Measurements from ENCODE around the gene KIF2C.
"Not testable (repeated sequence)": the region's sequence is repeated elsewhere in the genome, so short reads cannot be mapped to it uniquely, and the experiment has no call there.

KIF2C gene

GRCh38 chr1:44799770-44800584 is 60.3 kb downstream of the KIF2C start, which contains the start of gene PLK3:
Gene PLK3, plus strand, starts transcription at chr1:44800377. Its CDS starts 87 bp downstream, at chr1:44800464.
- peak; percentile 93 for DNase-seq

DNA sequence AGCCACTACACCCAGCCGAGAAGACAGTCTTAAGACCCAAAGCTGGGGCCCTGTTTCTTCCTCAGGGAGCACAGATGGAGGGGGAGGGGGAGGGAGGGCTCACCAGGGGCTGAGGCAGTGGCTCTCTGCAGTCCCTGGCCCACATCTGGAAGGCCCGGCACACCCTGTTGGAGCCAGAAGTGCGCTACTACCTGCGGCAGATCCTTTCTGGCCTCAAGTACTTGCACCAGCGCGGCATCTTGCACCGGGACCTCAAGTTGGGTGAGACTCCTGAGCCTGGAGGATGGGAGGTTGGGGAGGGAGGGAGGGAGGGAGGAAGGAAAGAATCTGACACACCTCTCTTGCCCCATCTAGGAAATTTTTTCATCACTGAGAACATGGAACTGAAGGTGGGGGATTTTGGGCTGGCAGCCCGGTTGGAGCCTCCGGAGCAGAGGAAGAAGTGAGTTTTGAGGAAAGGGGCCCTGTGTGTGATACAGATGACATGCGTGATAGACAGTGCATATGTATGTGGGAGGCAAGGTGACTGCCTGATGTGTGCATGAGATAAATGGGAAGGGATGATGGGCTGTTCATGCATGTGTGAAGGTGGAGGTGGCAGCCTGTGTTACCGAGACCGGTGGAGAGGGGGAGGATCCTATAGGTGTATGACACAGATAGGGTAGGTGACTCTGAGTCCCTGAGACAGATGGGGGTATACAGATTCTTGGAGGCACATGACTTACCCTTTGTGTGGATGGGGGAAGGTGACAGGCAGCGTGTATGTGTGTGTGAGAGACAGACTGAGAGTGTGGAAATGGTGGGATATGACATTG is 62.1 kb downstream of the KIF2C start:
- DNase-seq = no peak

DNA sequence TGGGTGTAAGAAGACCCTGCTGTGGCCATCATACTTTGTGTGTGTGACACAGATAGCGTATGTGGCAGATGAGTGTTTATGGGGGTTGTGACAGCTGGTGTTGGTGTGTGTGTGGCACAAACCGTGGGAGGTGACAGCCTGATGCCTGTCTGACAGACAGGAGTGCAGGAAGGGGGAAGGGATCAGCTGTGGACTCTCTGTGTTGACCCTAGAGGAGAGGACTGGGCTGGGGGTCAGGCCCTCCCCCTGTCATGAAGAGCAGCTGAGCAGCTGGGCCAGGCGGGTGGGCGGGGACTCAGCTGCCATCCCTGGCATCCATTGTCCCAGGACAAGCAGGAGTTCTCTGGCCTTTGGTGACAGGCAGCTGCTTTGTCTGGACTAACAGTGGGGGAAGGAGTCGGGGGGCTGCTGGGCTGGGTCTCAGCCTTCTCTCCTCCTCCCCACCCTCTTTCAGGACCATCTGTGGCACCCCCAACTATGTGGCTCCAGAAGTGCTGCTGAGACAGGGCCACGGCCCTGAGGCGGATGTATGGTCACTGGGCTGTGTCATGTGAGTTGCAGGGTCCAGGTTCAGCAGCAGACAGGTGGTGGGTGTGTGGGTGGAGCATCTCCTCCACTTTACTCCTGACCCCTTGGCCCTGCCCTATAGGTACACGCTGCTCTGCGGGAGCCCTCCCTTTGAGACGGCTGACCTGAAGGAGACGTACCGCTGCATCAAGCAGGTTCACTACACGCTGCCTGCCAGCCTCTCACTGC is 62.8 kb downstream of the KIF2C start:
- DNase-seq = no peak

DNA sequence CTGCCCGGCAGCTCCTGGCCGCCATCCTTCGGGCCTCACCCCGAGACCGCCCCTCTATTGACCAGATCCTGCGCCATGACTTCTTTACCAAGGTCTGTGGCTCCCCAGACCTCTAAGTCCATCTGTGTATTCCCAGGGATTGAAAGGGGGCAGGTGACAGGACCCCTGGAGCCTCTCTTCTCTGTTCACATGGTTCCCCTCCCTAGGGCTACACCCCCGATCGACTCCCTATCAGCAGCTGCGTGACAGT is 63.4 kb downstream of the KIF2C start:
- DNase-seq = no peak

DNA sequence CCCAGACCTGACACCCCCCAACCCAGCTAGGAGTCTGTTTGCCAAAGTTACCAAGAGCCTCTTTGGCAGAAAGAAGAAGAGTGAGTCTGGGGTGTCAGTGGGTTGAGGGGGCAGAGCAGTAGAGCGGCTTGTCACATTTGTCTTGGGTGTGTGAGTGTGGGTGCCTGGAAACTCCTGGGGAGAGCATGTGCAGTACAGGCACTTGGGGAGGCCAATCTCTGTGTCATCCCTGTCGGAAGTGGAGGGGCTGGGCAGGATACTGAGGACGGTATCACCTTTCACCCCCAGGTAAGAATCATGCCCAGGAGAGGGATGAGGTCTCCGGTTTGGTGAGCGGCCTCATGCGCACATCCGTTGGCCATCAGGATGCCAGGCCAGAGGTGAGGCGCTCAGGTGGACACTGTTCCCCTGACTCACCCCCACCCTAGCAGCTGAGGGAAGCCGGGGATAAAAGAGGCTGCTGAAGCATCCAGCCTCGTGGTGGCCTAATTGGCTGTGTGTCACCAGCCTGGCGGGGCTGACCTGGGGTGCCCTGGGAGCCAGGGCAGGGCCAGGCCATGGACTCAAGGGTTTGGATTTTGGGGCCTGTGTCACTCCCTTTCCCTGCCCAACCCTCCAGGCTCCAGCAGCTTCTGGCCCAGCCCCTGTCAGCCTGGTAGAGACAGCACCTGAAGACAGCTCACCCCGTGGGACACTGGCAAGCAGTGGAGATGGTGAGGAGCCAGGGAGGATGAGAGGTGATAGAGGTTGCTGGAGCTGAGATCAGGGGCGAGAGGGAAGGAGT is 63.9 kb downstream of the KIF2C start:
- DNase-seq = no peak

DNA sequence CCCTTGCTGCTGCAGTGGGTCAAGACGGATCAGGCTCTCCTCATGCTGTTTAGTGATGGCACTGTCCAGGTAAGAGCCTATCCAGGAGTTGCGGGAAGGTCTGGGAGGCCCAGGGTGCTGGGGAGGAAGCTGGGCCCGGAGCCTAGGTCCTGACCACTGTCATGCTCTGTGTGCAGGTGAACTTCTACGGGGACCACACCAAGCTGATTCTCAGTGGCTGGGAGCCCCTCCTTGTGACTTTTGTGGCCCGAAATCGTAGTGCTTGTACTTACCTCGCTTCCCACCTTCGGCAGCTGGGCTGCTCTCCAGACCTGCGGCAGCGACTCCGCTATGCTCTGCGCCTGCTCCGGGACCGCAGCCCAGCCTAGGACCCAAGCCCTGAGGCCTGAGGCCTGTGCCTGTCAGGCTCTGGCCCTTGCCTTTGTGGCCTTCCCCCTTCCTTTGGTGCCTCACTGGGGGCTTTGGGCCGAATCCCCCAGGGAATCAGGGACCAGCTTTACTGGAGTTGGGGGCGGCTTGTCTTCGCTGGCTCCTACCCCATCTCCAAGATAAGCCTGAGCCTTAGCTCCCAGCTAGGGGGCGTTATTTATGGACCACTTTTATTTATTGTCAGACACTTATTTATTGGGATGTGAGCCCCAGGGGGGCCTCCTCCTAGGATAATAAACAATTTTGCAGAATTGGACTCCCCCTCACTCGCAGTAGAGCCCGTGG is 65.8 kb downstream of the KIF2C start:
- DNase-seq = no peak

DNA sequence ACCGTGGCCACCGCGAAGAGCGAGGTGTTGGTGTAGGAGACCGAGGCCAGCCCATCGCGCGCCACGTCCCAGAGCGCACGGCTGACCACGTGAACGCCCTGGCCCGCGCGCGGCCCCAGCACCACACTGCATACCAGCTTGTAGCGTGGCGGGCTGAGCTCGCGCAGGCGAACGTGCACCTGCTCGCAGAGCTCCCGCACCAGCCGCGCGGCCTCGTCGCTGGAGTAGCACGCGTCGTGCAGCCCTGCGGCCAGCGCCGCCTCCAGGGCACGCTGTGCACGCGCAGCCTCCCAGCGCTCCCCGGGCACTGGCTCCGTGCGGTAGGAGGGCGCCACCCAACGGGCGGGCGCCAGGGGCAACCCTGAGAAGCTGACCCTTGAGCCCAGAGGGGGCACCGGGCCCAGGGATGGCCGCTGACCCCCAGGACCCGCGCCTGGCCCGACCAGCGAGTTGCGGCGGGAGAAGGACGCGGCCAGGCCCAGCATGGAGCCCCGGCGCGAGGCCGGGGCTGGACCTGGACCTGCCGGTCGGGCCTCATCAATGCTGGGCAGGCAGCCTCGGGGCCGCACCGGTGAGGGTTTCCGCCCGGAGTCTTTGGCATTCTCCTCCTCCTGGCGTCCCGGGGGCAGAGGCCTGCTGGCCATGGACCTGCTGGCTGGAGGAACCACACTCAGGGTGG is 66.5 kb downstream of the KIF2C start:
- no peak for DNase-seq

- DNase-seq = no peak
These were observed 67.2 kb downstream of the KIF2C start, which contains the start of gene DYNLT4 for GRCh38 chr1:44806704-44807363. Gene DYNLT4, minus strand, starts transcription at chr1:44807351. Its CDS starts 683 bp downstream, at chr1:44806668.

GRCh38 chr1:44807364-44808062 is 67.9 kb downstream of the KIF2C start:
- DNase-seq = peak; percentile 65

- DNase-seq = no peak
These were observed 68.7 kb downstream of the KIF2C start, which contains the start of gene BTBD19 for GRCh38 chr1:44808063-44808937. Gene BTBD19, plus strand, starts transcription at chr1:44808523. Its CDS starts 298 bp downstream, at chr1:44808821.

DNA sequence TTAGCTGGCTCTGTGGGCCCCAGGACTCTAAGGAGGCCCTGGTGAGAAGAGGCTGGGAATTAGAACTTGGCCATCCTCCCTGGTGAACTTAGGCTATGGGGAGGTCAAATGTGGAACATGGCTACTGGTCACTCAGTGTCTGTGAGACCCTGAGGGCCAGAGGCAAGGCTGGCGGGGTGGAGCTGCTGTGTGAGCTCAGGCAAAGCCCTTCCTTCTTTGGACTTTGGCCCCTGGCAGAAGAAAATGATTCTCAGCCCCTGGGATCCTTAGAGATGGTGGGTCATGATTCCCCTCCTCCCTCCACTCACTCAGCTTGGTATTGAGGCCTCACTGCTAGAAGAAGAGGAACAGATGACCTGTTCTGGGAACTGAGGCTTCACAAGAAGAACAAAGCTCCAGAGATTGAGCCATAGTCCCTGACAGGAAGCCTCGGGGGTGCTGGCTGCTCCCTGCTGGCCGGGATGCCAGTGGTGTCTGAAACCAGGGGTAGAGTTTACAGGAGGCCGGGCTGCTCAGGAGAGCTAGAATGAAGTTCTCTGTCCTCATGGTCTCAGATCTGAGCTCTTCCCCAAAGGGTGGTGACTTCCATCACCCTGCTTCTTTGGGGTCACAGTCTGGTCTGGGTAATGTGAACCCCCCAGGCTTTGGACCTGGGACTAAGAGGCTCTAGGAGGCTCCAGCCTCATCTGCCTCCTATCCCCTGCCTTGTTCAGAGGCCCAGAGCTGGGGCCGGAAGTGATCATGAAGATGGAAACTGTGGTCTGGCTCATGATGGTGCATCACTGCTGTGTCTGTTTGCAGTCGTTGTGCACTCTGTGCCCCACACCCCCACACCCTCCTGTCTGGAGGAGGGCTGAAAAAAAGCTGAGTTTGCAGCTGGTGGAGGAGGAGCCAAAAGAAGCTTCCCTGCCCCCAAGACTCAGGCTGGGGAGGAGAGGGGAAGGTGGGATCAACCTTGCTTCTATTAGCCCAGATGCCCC is 69.6 kb downstream of the KIF2C start:
- peak; percentile 78 for DNase-seq

DNA sequence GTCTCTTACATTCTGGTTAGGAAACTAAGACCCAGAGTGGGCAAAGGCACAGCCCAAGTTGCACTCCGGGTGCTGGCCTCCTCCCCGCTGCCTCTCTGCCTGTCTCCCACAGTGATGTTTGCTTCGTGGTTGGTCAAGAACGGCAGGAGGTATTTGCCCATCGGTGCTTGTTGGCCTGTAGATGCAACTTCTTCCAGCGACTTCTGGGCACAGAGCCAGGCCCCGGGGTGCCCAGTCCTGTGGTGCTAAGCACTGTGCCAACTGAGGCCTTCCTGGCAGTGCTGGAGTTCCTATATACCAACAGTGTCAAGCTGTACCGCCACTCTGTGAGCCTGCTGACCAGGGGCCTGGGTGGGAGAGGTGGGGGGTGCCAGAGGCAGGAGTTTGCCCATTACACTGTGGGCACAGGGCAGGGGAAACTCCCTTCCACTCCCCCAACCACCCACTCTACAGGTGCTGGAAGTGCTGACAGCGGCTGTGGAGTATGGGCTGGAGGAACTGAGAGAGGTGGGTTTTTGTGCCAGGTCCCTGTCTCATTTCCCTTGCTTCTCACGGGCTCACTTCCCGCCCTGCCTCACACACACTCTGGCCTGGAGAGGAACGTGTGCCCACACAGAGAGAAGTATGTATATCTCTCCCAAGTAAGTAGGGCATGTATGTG is 70.6 kb downstream of the KIF2C start:
- DNase-seq = no peak

- DNase-seq = not testable (repeated sequence)
These were observed 71.1 kb downstream of the KIF2C start for GRCh38 chr1:44810762-44811105.

DNA sequence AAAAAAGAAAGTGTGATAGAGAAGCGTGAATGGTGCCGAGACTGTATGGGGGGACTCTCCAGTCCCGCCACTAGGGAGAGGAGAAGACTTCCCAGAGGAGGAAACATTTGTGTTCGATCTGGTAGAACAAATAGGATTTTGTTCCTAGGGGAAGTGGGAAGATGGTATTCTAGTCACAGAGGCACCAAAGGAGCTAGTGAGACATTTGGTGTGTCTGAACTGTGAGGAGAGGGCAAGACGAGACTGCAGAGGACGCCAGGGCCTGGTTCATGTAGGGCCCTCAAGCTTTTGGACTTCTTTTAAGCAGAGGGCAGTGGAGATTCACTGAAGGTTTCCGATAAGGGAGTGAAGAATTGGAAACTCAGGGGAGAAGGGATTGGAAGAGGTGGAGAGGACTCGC is 71.6 kb downstream of the KIF2C start:
- no peak for DNase-seq

GRCh38 chr1:44812822-44813543 is 73.3 kb downstream of the KIF2C start:
- no peak for DNase-seq

DNA sequence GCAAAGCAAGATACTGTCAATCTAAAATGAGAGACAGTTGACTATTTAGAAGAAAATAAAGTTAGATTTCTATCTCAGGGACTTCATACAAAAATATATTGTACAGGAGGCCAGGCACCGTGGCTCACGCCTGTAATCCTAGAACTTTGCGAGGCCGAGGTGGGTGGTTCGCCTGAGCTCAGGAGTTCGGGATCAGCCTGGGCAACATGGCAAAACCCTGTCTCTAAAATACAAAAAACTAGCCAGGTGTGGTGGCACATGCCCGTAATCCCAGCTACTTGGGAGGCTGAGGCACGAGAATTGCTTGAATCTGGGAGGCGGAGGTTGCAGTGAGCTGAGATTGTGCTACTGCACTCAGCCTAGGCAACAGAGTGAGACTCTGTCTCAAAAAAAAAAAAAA is 76.3 kb downstream of the KIF2C start:
- not testable (repeated sequence) for DNase-seq

GRCh38 chr1:44817307-44817706 is 77.7 kb downstream of the KIF2C start:
- no peak for DNase-seq
